ENCODE data around the gene NEUROD2. TPM values are rescaled to one million over a fixed set of nuclear protein-coding genes. Genes with fewer than 3 reads are reported as not detected.

Gene NEUROD2
- polyA plus RNA-seq, 1 of the 3 experiments (the other 2 are of a cell fraction): not detected

DNA sequence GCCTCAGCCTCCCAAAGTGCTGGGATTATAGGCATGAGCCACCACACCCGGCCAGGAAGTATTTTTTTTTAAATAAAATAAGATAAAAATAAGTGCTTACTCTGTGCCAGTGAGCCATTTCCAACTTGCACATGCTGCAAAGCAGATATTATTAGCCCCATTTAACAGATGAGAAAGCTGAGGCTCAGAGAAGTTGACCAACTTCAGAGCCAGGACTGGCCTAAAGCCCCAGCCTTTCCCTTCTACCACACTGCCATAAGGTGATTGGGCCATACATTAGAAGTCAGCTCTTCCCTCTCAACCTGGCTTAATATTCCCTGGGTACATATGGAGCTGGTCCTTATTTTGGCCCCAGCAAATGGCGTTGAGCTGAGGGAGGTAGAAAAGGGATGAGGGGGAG lies 25.1 kb downstream of the NEUROD2 start:
- Histone ChIP-seq H3K4me2 (no peak overlapping the region), H3K27me3 (ENCODE audit: insufficient read depth) (no peaks in the 10 kb centered on the region), H2AFZ (ENCODE audit: low read depth) (no peak overlapping the region), H3F3A (replicated peaks; ENCODE audit: insufficient read depth) (no peaks in the 10 kb centered on the region), H3K9me2 (no peaks in the 10 kb centered on the region), H3K9ac (no peak overlapping the region), H3K9me3 (no peaks in the 10 kb centered on the region), H3K79me2 (ENCODE audit: insufficient read depth) (no peaks in the 10 kb centered on the region), H3K27ac (ENCODE audit: low read depth in 2 of 2, low read length in 1 of 2) (no peak overlapping the region), H4K20me1 (ENCODE audit: insufficient read depth) (no peaks in the 10 kb centered on the region), H3K4me3 (ENCODE audit: low read depth in 2 of 2, low read length in 1 of 2) (no peak overlapping the region), H3K4me1 (ENCODE audit: control insufficient read depth in 1 of 2, insufficient read depth in 2 of 2, low read depth in 1 of 2, low read length in 1 of 2) (no peaks in the 10 kb centered on the region), H3K36me3 (replicated peaks in 1 of 2; ENCODE audit: control insufficient read depth in 1 of 2, insufficient read depth in 2 of 2, low read length in 1 of 2) (no peaks in the 10 kb centered on the region)
- 8% methylated on average over 2 of the region's 2 CpGs for WGBS (ENCODE audit: low lambda C conversion rate)
- TF ChIP-seq MXI1 (IDR thresholded peaks at IDR 0.05; ENCODE audit: low read depth, low read length) (no peak), EP300 (IDR thresholded peaks at IDR 0.05; ENCODE audit: borderline replicate concordance in 1 of 2, low read depth in 1 of 2, low read length in 1 of 2) (no peak), ELF1 (IDR thresholded peaks at IDR 0.05) (no peak), NFIC (IDR thresholded peaks at IDR 0.05; ENCODE audit: borderline replicate concordance) (no peak), CHD2 (IDR thresholded peaks at IDR 0.05; ENCODE audit: low read length, partially characterized antibody) (no peak), NRF1 (IDR thresholded peaks at IDR 0.05; ENCODE audit: low read depth, low read length) (no peak), RXRA (IDR thresholded peaks at IDR 0.05; ENCODE audit: borderline replicate concordance, low read depth) (no peak), JUND (IDR thresholded peaks at IDR 0.05) (no peak)
- TF ChIP-seq, protein P1, sequence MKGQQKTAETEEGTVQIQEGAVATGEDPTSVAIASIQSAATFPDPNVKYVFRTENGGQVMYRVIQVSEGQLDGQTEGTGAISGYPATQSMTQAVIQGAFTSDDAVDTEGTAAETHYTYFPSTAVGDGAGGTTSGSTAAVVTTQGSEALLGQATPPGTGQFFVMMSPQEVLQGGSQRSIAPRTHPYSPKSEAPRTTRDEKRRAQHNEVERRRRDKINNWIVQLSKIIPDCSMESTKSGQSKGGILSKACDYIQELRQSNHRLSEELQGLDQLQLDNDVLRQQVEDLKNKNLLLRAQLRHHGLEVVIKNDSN (IDR thresholded peaks at IDR 0.05; ENCODE audit: borderline replicate concordance, low read depth): no peak
- TF ChIP-seq, protein P2, sequence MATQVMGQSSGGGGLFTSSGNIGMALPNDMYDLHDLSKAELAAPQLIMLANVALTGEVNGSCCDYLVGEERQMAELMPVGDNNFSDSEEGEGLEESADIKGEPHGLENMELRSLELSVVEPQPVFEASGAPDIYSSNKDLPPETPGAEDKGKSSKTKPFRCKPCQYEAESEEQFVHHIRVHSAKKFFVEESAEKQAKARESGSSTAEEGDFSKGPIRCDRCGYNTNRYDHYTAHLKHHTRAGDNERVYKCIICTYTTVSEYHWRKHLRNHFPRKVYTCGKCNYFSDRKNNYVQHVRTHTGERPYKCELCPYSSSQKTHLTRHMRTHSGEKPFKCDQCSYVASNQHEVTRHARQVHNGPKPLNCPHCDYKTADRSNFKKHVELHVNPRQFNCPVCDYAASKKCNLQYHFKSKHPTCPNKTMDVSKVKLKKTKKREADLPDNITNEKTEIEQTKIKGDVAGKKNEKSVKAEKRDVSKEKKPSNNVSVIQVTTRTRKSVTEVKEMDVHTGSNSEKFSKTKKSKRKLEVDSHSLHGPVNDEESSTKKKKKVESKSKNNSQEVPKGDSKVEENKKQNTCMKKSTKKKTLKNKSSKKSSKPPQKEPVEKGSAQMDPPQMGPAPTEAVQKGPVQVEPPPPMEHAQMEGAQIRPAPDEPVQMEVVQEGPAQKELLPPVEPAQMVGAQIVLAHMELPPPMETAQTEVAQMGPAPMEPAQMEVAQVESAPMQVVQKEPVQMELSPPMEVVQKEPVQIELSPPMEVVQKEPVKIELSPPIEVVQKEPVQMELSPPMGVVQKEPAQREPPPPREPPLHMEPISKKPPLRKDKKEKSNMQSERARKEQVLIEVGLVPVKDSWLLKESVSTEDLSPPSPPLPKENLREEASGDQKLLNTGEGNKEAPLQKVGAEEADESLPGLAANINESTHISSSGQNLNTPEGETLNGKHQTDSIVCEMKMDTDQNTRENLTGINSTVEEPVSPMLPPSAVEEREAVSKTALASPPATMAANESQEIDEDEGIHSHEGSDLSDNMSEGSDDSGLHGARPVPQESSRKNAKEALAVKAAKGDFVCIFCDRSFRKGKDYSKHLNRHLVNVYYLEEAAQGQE (IDR thresholded peaks at IDR 0.05; ENCODE audit: low read depth, low read length): no peak
- TF ChIP-seq, protein P3, sequence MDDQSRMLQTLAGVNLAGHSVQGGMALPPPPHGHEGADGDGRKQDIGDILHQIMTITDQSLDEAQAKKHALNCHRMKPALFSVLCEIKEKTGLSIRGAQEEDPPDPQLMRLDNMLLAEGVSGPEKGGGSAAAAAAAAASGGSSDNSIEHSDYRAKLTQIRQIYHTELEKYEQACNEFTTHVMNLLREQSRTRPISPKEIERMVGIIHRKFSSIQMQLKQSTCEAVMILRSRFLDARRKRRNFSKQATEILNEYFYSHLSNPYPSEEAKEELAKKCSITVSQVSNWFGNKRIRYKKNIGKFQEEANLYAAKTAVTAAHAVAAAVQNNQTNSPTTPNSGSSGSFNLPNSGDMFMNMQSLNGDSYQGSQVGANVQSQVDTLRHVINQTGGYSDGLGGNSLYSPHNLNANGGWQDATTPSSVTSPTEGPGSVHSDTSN (IDR thresholded peaks at IDR 0.05): no peak
- POLR2A ChIA-PET: no interaction called here
- no peak for DNase-seq
- CTCF ChIA-PET: interaction anchor here (0.6 to 5.6 kb wide), 3 partner anchors 35 to 66 kb away, joined by 5 to 25 read pairs (median 8); no protein-coding TSS in a partner anchor

DNA sequence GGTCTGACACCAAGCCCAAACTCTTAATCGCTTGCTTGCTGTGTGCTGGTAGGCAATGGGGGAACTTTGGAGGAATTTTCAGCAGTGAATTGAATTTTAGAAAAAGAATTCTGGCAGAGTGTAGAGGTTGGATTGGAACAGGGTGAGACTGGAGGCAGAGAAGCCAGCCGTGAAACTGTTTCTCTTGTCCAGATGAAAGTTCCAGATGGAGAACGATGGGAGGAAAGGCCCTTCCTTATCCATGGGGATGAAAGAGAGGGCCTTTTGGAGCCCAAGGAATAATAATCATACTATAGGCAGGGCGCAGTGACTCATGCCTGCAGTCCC lies 26.0 kb downstream of the NEUROD2 start:
- no peak overlapping the region for H2AFZ ChIP-seq (ENCODE audit: low read depth)
- ChIA-PET POLR2A (no interaction called here), CTCF (interaction anchor here (1.8 to 6.6 kb wide), 2 partner anchors 34 to 40 kb away, joined by 8 to 64 read pairs; no protein-coding TSS in a partner anchor)
- 80% methylated on average over 3 of the region's 4 CpGs for WGBS (ENCODE audit: low lambda C conversion rate)
- no peak overlapping the region for H3K9ac ChIP-seq
- no peak overlapping the region for H3K4me2 ChIP-seq
- H3F3A ChIP-seq (replicated peaks; ENCODE audit: insufficient read depth): no peaks in the 10 kb centered on the region
- no peaks in the 10 kb centered on the region for H3K79me2 ChIP-seq (ENCODE audit: insufficient read depth)
- no peak for DNase-seq
- no peak overlapping the region for H3K4me3 ChIP-seq (ENCODE audit: low read depth in 2 of 2, low read length in 1 of 2)
- no peaks in the 10 kb centered on the region for H3K9me2 ChIP-seq
- no peaks in the 10 kb centered on the region for H4K20me1 ChIP-seq (ENCODE audit: insufficient read depth)
- no peaks in the 10 kb centered on the region for H3K4me1 ChIP-seq (ENCODE audit: control insufficient read depth in 1 of 2, insufficient read depth in 2 of 2, low read depth in 1 of 2, low read length in 1 of 2)
- no peaks in the 10 kb centered on the region for H3K27me3 ChIP-seq (ENCODE audit: insufficient read depth)
- H3K36me3 ChIP-seq (replicated peaks in 1 of 2; ENCODE audit: control insufficient read depth in 1 of 2, insufficient read depth in 2 of 2, low read length in 1 of 2): no peaks in the 10 kb centered on the region
- TF ChIP-seq, protein P4, sequence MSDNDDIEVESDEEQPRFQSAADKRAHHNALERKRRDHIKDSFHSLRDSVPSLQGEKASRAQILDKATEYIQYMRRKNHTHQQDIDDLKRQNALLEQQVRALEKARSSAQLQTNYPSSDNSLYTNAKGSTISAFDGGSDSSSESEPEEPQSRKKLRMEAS (IDR thresholded peaks at IDR 0.05; ENCODE audit: low read depth): no peak
- TF ChIP-seq GATA2 (CRISPR knock-in tag; IDR thresholded peaks at IDR 0.05) (no peak), GABPA (IDR thresholded peaks at IDR 0.05; ENCODE audit: low read depth) (no peak), TCF12 (IDR thresholded peaks at IDR 0.05) (no peak), MEF2A (IDR thresholded peaks at IDR 0.05; ENCODE audit: borderline replicate concordance, low read depth) (no peak), TAF1 (IDR thresholded peaks at IDR 0.05; ENCODE audit: borderline replicate concordance, low read depth, low read length) (no peak)
- TF ChIP-seq, protein P1 (IDR thresholded peaks at IDR 0.05; ENCODE audit: borderline replicate concordance, low read depth): no peak
- TF ChIP-seq, protein P5, sequence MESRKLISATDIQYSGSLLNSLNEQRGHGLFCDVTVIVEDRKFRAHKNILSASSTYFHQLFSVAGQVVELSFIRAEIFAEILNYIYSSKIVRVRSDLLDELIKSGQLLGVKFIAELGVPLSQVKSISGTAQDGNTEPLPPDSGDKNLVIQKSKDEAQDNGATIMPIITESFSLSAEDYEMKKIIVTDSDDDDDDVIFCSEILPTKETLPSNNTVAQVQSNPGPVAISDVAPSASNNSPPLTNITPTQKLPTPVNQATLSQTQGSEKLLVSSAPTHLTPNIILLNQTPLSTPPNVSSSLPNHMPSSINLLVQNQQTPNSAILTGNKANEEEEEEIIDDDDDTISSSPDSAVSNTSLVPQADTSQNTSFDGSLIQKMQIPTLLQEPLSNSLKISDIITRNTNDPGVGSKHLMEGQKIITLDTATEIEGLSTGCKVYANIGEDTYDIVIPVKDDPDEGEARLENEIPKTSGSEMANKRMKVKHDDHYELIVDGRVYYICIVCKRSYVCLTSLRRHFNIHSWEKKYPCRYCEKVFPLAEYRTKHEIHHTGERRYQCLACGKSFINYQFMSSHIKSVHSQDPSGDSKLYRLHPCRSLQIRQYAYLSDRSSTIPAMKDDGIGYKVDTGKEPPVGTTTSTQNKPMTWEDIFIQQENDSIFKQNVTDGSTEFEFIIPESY (IDR thresholded peaks at IDR 0.05; ENCODE audit: borderline replicate concordance, low read depth): no peak
- TF ChIP-seq, protein P6, sequence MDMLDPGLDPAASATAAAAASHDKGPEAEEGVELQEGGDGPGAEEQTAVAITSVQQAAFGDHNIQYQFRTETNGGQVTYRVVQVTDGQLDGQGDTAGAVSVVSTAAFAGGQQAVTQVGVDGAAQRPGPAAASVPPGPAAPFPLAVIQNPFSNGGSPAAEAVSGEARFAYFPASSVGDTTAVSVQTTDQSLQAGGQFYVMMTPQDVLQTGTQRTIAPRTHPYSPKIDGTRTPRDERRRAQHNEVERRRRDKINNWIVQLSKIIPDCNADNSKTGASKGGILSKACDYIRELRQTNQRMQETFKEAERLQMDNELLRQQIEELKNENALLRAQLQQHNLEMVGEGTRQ (IDR thresholded peaks at IDR 0.05; ENCODE audit: borderline replicate concordance, low read depth, low read length): no peak
- H3K9me3 ChIP-seq: no peaks in the 10 kb centered on the region
- no peak overlapping the region for H3K27ac ChIP-seq (ENCODE audit: low read depth in 2 of 2, low read length in 1 of 2)
